GM19455 (cell line): ENCODE measurements around the gene PODNL1.

ENCODE experiments used
- ATAC-seq: cut with Tn5 transposase; IDR thresholded peaks from one replicate; pipeline ENCODE4 v1.9.1; 2021; ENCODE audit not compliant: unreplicated experiment

PODNL1 gene

GRCh38 chr19:13938301-13939064 is at the start of gene PODNL1:
Gene PODNL1, minus strand, starts transcription at chr19:13938417. Its CDS starts 236 bp downstream, at chr19:13938181.
- no peak for ATAC-seq

GRCh38 chr19:13987101-13987890 is 49.1 kb upstream of the PODNL1 start:
- no peak for ATAC-seq

- peak; percentile 74 for ATAC-seq
Observed at GRCh38 chr19:13986348-13986904, 48.2 kb upstream of the PODNL1 start.

GRCh38 chr19:13985771-13986347 is 47.6 kb upstream of the PODNL1 start:
- ATAC-seq, result peak; percentile 19

GRCh38 chr19:13984875-13985741 is 46.9 kb upstream of the PODNL1 start:
- no peak for ATAC-seq

GRCh38 chr19:13984186-13984585 is 46.0 kb upstream of the PODNL1 start:
- no peak for ATAC-seq

GRCh38 chr19:13983213-13983889 is 45.1 kb upstream of the PODNL1 start:
- no peak for ATAC-seq

- no peak for ATAC-seq
Observed at GRCh38 chr19:13982773-13983172, 44.6 kb upstream of the PODNL1 start.

- ATAC-seq, result no peak
Observed at GRCh38 chr19:13981988-13982501, 43.8 kb upstream of the PODNL1 start.

GRCh38 chr19:13981467-13981866 is 43.2 kb upstream of the PODNL1 start:
- no peak for ATAC-seq

- no peak for ATAC-seq
Observed at GRCh38 chr19:13981021-13981420, 42.8 kb upstream of the PODNL1 start.

GRCh38 chr19:13980340-13980739 is 42.1 kb upstream of the PODNL1 start:
- no peak for ATAC-seq

GRCh38 chr19:13979686-13980085 is 41.5 kb upstream of the PODNL1 start:
- ATAC-seq, result no peak

GRCh38 chr19:13979244-13979615 is 41.0 kb upstream of the PODNL1 start:
- ATAC-seq, result no peak

GRCh38 chr19:13978351-13979243 is 40.4 kb upstream of the PODNL1 start:
- ATAC-seq, result no peak

GRCh38 chr19:13977803-13978202 is 39.6 kb upstream of the PODNL1 start:
- ATAC-seq, result no peak

GRCh38 chr19:13976446-13976845 is 38.2 kb upstream of the PODNL1 start:
- ATAC-seq, result no peak

GRCh38 chr19:13975870-13976269 is 37.7 kb upstream of the PODNL1 start:
- no peak for ATAC-seq

GRCh38 chr19:13974073-13974472 is 35.9 kb upstream of the PODNL1 start:
- ATAC-seq, result no peak
